ENCODE results near the gene COX4I1.

COX4I1 gene

DNA sequence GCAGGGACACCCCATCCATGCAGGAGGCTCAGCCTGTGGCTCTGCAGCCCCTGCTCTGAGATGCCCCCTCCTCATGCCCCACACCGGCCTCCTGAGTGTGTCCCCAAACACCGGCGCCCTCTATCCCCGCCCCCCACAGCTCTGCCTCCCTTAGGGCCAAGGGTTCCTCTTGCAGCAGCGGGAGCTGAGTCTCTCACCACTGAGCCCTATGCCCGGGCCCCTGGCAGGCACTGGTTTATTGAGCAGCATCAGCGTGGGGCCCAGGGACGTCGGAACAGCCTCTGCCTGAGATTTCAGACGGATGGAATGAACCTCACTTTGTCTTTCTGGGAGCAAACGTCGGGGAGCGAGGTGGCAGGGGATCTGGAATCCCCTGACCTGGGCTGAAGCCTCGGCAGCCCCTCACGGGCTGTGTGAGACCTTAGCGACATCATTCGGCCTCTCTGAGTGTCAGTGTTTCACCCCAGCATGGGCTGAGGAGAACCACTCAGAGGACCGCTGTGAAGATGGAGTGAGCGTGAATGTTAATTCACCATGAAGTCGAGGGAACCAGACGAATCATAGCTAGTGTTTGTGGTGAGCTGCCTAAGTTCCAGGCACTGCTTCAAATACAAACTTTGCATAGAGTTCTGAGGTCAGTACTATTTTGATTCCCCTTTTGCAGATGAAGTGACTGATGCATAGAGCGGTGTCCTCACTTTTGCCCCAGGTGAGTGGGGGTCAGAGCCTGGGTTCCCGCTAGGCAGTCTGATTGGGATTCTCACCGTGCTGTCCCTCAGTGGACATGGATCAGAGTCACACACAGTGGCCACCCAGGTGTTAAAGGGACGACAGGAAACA is 43.3 kb upstream of the COX4I1 start:
- Histone ChIP-seq H3K27ac (ENCODE audit: low read depth, low read length) (no peak overlapping the region), H3K27me3 (ENCODE audit: control insufficient read depth, insufficient read depth, low read length) (peaks cover 20% of the 10 kb centered on the region), H3K4me3 (ENCODE audit: low read depth, low read length) (no peak overlapping the region), H3K9ac (ENCODE audit: low read depth, low read length) (no peak overlapping the region), H3K9me3 (ENCODE audit: control insufficient read depth, insufficient read depth, low read length) (no peaks in the 10 kb centered on the region), H3K4me1 (ENCODE audit: control insufficient read depth, insufficient read depth, low read length) (peaks cover 24% of the 10 kb centered on the region), H3K36me3 (ENCODE audit: control insufficient read depth, insufficient read depth, low read length) (no peaks in the 10 kb centered on the region)

DNA sequence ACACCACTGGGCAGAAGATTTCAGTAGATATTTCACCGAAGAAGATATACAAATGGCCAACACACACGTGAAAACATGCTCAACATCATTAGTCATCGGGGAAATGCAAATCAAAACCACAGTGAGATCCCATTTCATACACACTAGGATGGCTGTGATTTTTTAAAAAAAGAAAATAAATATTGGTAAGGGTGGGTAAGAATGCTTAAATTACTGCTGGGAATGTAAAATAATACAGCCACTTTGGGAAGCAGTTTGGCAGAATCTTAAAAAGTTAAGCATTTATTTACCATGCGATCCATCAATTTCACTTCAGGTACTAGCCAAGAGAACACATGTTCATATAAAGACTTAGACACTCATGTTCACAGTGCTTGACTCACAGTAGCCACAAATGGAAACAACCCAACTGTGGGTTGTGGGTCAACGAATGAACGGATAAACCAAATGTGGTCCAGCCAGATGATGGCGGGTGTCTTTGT is 42.1 kb upstream of the COX4I1 start:
- peaks cover 8% of the 10 kb centered on the region for H3K27me3 ChIP-seq (ENCODE audit: control insufficient read depth, insufficient read depth, low read length)
- no peaks in the 10 kb centered on the region for H3K36me3 ChIP-seq (ENCODE audit: control insufficient read depth, insufficient read depth, low read length)
- peaks cover 14% of the 10 kb centered on the region for H3K4me1 ChIP-seq (ENCODE audit: control insufficient read depth, insufficient read depth, low read length)
- H3K9ac ChIP-seq (ENCODE audit: low read depth, low read length): no peak overlapping the region
- H3K4me3 ChIP-seq (ENCODE audit: low read depth, low read length): no peak overlapping the region
- H3K9me3 ChIP-seq (ENCODE audit: control insufficient read depth, insufficient read depth, low read length): no peaks in the 10 kb centered on the region
- H3K27ac ChIP-seq (ENCODE audit: low read depth, low read length): no peak overlapping the region

DNA sequence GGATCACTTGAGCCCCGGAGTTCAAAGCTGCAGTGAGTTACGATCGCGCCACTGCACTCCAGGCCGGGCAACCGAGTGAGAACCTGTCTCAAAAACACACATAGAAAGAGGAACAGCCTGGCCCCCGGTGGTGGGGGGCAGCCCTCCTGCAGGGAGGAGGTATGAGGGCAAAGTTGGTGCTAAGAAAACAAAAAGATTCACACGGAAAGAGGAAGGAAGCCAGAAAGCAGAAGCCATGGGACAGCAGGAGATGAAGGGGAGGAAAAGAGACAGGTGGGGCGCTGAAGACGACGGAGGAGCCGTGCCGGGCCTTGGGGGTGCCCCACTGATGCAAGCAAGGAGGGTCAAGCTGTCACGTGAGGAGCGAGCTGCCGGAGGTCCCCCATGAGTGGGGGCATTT is 40.4 kb upstream of the COX4I1 start:
- H3K27me3 ChIP-seq (ENCODE audit: control insufficient read depth, insufficient read depth, low read length): no peaks in the 10 kb centered on the region
- no peak overlapping the region for H3K9ac ChIP-seq (ENCODE audit: low read depth, low read length)
- H3K4me1 ChIP-seq (ENCODE audit: control insufficient read depth, insufficient read depth, low read length): 0 out of 2 replicates have a peak, but pooled peaks cover 3% of the 10 kb centered on the region
- H3K4me3 ChIP-seq (ENCODE audit: low read depth, low read length): no peak overlapping the region
- no peaks in the 10 kb centered on the region for H3K36me3 ChIP-seq (ENCODE audit: control insufficient read depth, insufficient read depth, low read length)
- no peak overlapping the region for H3K27ac ChIP-seq (ENCODE audit: low read depth, low read length)
- H3K9me3 ChIP-seq (ENCODE audit: control insufficient read depth, insufficient read depth, low read length): no peaks in the 10 kb centered on the region

DNA sequence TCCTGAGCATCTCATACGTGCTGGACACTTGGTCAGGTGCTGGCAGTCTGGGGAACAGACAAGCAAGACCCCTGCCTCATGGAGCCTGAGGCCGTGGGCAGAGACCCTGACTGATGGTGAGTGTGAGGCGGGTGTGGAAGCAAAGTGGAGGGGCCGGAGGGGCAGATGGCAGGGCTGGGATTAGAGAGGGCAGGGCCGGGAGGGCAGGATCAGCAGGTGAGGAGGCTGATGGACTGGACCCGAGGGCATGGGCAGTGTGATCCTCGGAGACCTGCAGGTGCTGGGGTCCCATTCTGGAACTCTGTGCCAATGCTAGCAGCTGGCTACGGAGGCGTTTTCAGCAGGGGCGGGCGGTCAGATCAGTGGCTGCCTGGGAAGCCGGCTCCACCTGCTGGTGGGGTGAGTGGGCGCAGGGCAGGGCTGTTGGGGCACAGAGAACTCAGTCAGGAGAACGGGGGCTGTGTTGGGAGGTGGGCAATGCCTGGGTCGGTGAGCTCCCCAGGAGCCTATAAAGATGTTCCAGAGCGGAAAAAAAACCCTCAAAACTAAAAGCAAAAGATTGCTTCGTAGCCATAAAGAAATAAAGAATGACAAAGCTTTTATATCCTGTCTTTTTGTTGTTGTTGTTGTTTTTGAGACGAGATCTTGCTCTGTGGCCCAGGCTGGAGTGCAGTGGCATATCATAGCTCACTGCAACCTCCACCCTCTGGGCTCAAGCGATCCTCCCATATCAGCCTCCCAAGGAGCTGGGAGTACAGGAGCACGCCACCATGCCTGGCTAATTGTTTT is 39.7 kb upstream of the COX4I1 start:
- H3K9ac ChIP-seq (ENCODE audit: low read depth, low read length): no peak overlapping the region
- H3K9me3 ChIP-seq (ENCODE audit: control insufficient read depth, insufficient read depth, low read length): no peaks in the 10 kb centered on the region
- no peaks in the 10 kb centered on the region for H3K36me3 ChIP-seq (ENCODE audit: control insufficient read depth, insufficient read depth, low read length)
- no peak overlapping the region for H3K4me3 ChIP-seq (ENCODE audit: low read depth, low read length)
- no peaks in the 10 kb centered on the region for H3K4me1 ChIP-seq (ENCODE audit: control insufficient read depth, insufficient read depth, low read length)
- no peak overlapping the region for H3K27ac ChIP-seq (ENCODE audit: low read depth, low read length)
- H3K27me3 ChIP-seq (ENCODE audit: control insufficient read depth, insufficient read depth, low read length): no peaks in the 10 kb centered on the region

DNA sequence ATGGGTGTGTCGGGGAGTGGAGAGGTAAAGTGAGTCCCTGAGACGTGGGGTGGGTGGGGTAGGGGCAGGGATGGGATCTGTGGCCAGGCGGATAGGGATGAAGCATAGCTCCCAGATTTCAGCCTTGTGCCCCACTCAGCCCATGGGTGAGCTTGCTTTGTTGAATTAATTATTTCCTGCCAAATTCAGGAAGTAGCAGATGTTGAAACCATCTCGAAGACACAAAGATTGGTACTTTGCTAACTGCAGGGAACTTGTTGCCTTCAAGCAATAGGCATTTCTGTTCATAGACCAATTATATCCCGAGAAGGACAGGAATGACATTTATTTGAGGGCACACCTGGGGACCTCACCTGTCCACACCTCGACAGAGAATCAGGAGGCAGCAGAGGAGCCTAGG is 37.6 kb upstream of the COX4I1 start:
- H3K9ac ChIP-seq (ENCODE audit: low read depth, low read length): no peak overlapping the region
- H3K4me3 ChIP-seq (ENCODE audit: low read depth, low read length): no peak overlapping the region
- H3K27me3 ChIP-seq (ENCODE audit: control insufficient read depth, insufficient read depth, low read length): no peaks in the 10 kb centered on the region
- H3K4me1 ChIP-seq (ENCODE audit: control insufficient read depth, insufficient read depth, low read length): 0 out of 2 replicates have a peak, but pooled peaks cover 6% of the 10 kb centered on the region
- H3K9me3 ChIP-seq (ENCODE audit: control insufficient read depth, insufficient read depth, low read length): no peaks in the 10 kb centered on the region
- no peaks in the 10 kb centered on the region for H3K36me3 ChIP-seq (ENCODE audit: control insufficient read depth, insufficient read depth, low read length)
- no peak overlapping the region for H3K27ac ChIP-seq (ENCODE audit: low read depth, low read length)

DNA sequence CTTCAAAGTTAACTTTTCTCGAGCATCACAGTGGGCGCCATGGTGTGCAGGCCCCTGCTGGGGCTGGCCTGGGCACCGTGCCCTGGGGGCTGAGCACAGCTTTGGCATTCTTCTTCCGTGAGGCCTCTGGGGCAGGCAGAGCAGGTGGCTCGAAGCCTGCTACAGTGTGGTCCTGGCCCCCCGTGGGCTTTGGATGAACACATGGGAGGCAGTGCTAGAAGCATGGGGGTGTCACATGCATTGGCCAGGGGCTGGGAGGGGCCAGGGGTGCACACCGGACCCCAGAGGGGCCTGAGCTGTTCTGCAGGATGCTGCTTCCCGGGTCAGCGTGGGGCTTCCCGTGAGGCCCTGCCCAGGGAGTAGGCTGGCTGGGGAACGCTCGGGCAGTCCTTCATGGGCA is 36.5 kb upstream of the COX4I1 start:
- H3K27ac ChIP-seq (ENCODE audit: low read depth, low read length): no peak overlapping the region
- H3K27me3 ChIP-seq (ENCODE audit: control insufficient read depth, insufficient read depth, low read length): no peaks in the 10 kb centered on the region
- no peaks in the 10 kb centered on the region for H3K36me3 ChIP-seq (ENCODE audit: control insufficient read depth, insufficient read depth, low read length)
- H3K9me3 ChIP-seq (ENCODE audit: control insufficient read depth, insufficient read depth, low read length): no peaks in the 10 kb centered on the region
- no peak overlapping the region for H3K9ac ChIP-seq (ENCODE audit: low read depth, low read length)
- no peak overlapping the region for H3K4me3 ChIP-seq (ENCODE audit: low read depth, low read length)
- H3K4me1 ChIP-seq (ENCODE audit: control insufficient read depth, insufficient read depth, low read length): peaks cover 13% of the 10 kb centered on the region

DNA sequence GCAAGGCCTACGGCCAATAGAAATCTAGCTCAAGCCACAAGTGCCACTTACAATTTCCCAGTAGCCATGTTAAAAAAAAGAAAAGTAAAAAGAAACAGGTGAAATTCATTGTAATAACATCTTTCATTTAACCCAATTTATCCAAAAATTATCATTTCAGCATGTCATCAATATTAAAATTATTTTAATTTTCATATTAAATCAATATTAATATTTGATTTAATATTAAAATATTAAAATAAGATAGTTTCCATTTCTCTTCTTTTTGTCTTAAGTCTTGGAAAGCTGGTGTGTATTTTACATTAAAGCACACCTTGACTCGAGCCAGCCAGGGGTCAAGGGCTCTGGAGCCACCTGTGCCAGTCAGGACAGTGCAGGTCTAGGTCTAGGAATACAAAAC is 35.9 kb upstream of the COX4I1 start:
- H3K9ac ChIP-seq (ENCODE audit: low read depth, low read length): no peak overlapping the region
- H3K4me1 ChIP-seq (ENCODE audit: control insufficient read depth, insufficient read depth, low read length): peaks cover 19% of the 10 kb centered on the region
- H3K27me3 ChIP-seq (ENCODE audit: control insufficient read depth, insufficient read depth, low read length): no peaks in the 10 kb centered on the region
- no peak overlapping the region for H3K4me3 ChIP-seq (ENCODE audit: low read depth, low read length)
- H3K27ac ChIP-seq (ENCODE audit: low read depth, low read length): no peak overlapping the region
- no peaks in the 10 kb centered on the region for H3K9me3 ChIP-seq (ENCODE audit: control insufficient read depth, insufficient read depth, low read length)
- no peaks in the 10 kb centered on the region for H3K36me3 ChIP-seq (ENCODE audit: control insufficient read depth, insufficient read depth, low read length)

DNA sequence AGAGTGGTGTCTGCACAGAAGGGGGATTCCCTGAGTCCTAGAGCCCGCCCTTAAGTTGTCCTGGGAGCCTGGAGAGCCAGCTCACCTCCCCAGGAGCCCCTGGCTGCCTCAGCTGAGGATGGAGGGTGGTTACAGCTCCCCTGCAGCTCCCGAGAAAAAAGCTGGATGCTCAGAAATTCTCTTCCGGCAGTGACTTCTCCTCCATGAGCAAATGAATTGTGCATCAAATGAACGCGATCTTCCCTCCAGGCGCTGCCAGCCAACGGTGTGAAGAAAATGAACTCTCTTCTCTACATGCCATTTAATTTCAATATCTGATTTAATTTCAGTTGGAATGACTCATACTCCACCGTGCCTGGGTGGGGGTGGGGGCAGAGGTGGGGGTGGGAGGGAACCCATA is 34.3 kb upstream of the COX4I1 start:
- H3K4me1 ChIP-seq (ENCODE audit: control insufficient read depth, insufficient read depth, low read length): peaks cover 21% of the 10 kb centered on the region
- no peak overlapping the region for H3K9ac ChIP-seq (ENCODE audit: low read depth, low read length)
- no peaks in the 10 kb centered on the region for H3K27me3 ChIP-seq (ENCODE audit: control insufficient read depth, insufficient read depth, low read length)
- no peaks in the 10 kb centered on the region for H3K36me3 ChIP-seq (ENCODE audit: control insufficient read depth, insufficient read depth, low read length)
- no peak overlapping the region for H3K4me3 ChIP-seq (ENCODE audit: low read depth, low read length)
- H3K27ac ChIP-seq (ENCODE audit: low read depth, low read length): no peak overlapping the region
- H3K9me3 ChIP-seq (ENCODE audit: control insufficient read depth, insufficient read depth, low read length): no peaks in the 10 kb centered on the region

DNA sequence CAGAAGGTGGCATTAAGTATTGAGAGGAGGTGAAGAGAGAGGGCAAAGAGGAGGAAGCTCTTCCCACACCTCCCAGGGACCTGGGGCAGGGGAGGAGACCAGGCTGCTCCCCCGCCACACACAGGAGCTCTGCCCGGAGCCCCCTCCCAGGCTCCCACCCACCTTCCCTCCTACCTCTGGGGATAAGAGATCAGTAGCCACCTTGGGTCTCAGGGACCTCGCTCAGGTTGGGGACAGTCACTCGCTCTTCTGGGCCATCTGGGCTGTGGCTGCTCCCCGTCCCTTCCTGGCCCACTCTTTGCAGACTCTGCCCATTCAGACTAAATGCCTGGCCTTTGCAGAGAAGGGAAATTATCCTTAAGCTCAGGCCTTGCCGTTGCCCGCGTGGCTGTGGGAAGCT is 33.7 kb upstream of the COX4I1 start:
- H3K27me3 ChIP-seq (ENCODE audit: control insufficient read depth, insufficient read depth, low read length): no peaks in the 10 kb centered on the region
- peaks cover 21% of the 10 kb centered on the region for H3K4me1 ChIP-seq (ENCODE audit: control insufficient read depth, insufficient read depth, low read length)
- H3K4me3 ChIP-seq (ENCODE audit: low read depth, low read length): no peak overlapping the region
- H3K36me3 ChIP-seq (ENCODE audit: control insufficient read depth, insufficient read depth, low read length): no peaks in the 10 kb centered on the region
- no peak overlapping the region for H3K27ac ChIP-seq (ENCODE audit: low read depth, low read length)
- no peak overlapping the region for H3K9ac ChIP-seq (ENCODE audit: low read depth, low read length)
- no peaks in the 10 kb centered on the region for H3K9me3 ChIP-seq (ENCODE audit: control insufficient read depth, insufficient read depth, low read length)

DNA sequence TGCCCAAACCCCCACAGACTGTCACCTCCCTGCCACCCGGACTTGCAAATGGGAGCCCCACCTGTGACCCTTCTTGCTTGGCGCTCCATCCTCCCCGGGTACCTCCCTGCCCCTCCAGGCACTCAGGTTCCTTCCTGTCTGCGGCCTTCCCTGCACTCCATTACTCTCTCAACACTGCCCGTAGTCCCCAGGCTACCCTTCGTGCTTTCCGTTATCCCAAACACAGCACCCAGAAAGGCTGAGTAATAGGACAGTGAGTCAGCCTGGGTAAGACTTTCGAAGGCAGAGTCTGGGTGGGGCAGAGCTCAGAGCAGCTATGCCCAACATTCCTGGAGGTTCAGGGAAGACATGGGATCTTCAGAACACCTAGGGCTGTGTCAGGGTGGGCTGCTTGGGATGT is 32.0 kb upstream of the COX4I1 start:
- H3K27me3 ChIP-seq (ENCODE audit: control insufficient read depth, insufficient read depth, low read length): no peaks in the 10 kb centered on the region
- H3K27ac ChIP-seq (ENCODE audit: low read depth, low read length): peak overlapping the region; percentile 81
- H3K9ac ChIP-seq (ENCODE audit: low read depth, low read length): no peak overlapping the region
- H3K36me3 ChIP-seq (ENCODE audit: control insufficient read depth, insufficient read depth, low read length): no peaks in the 10 kb centered on the region
- H3K4me1 ChIP-seq (ENCODE audit: control insufficient read depth, insufficient read depth, low read length): peaks cover 21% of the 10 kb centered on the region
- H3K4me3 ChIP-seq (ENCODE audit: low read depth, low read length): no peak overlapping the region
- no peaks in the 10 kb centered on the region for H3K9me3 ChIP-seq (ENCODE audit: control insufficient read depth, insufficient read depth, low read length)

DNA sequence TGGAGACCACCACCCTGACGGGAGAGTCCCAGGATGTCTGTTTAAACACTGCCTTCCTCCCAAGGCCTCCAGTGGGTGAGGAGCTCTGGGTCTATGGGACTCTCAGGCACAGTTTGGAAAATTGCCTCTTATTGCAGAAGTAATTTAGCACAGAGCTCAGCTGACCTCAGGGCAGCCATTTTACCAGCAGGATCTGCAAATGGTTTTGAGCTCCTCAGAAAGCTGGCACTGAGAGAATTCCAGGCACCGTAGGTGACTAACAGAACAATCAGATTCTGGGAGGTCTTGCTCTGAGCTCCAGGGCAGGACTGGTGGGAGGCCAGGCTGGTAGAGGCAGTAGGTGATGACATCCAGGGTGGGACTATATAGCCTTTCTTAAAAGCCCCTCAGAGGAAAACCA is 31.3 kb upstream of the COX4I1 start:
- no peaks in the 10 kb centered on the region for H3K9me3 ChIP-seq (ENCODE audit: control insufficient read depth, insufficient read depth, low read length)
- no peak overlapping the region; the same call in 1 of the 2 replicates for H3K9ac ChIP-seq (ENCODE audit: low read depth, low read length)
- H3K27me3 ChIP-seq (ENCODE audit: control insufficient read depth, insufficient read depth, low read length): no peaks in the 10 kb centered on the region
- no peak overlapping the region for H3K4me3 ChIP-seq (ENCODE audit: low read depth, low read length)
- H3K36me3 ChIP-seq (ENCODE audit: control insufficient read depth, insufficient read depth, low read length): no peaks in the 10 kb centered on the region
- peaks cover 21% of the 10 kb centered on the region for H3K4me1 ChIP-seq (ENCODE audit: control insufficient read depth, insufficient read depth, low read length)
- H3K27ac ChIP-seq (ENCODE audit: low read depth, low read length): peak overlapping the region; percentile 81

All from HUES48 (cell line).